ENCODE results near the gene C16orf54. TPM values are rescaled to one million over a fixed set of nuclear protein-coding genes. Genes with fewer than 3 reads are reported as not detected.
A peak's percentile ranks its signal among the peaks of the same experiment; 100 is the strongest.

C16orf54 gene
- total RNA-seq, 1 experiment from 2014 or later = not detected

DNA sequence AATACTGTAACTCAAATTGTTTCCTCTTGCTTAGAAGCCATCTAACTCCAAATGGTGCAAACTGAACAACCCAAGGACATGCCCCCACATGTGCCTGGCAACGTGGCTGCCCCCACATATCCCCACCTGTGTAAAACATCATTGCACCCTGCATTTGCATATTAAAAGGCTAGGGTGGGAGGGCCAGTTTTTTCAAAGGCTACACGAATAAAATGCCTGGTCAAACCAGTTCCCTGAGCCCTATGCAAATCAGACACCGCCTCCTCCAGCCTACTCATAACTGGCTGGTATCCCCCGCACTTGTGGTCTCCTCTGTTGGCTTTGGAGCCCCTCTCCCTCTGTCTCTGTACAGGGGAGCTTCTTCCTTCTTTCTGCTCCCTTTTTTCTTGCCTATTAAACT lies 26.7 kb downstream of the C16orf54 start:
- Histone ChIP-seq H2BK20ac (ENCODE audit: low read depth, low read length, poor library complexity, severe bottlenecking) (no peak overlapping the region), H2AFZ (ENCODE audit: low read length) (no peak overlapping the region), H3K27me3 (ENCODE audit: insufficient read depth, low read length) (no peaks in the 10 kb centered on the region), H4K20me1 (ENCODE audit: control insufficient read depth, insufficient read depth, insufficient read length) (no peaks in the 10 kb centered on the region), H4K8ac (replicated peaks; ENCODE audit: insufficient read length, low read depth, low read length) (no peak overlapping the region), H3K9ac (ENCODE audit: extremely low read depth, insufficient read length, low read length) (no peak overlapping the region), H3K9me3 (ENCODE audit: control insufficient read depth, low read depth, low read length) (no peaks in the 10 kb centered on the region), H3K4ac (ENCODE audit: low read depth, low read length) (no peak overlapping the region), H3K4me2 (ENCODE audit: insufficient read depth, insufficient read length, low read length) (peak overlapping the region; percentile 33), H2BK15ac (ENCODE audit: low read depth, low read length) (no peak overlapping the region), H3K23ac (ENCODE audit: insufficient read length, low read depth, low read length) (no peak overlapping the region), H2AK5ac (ENCODE audit: insufficient read length, low read length) (no peak overlapping the region), H4K5ac (ENCODE audit: insufficient read length, low read depth, low read length) (no peak overlapping the region), H3K4me1 (ENCODE audit: insufficient read depth, low read length) (peaks cover 2% of the 10 kb centered on the region; the same call in 1 of the 2 replicates), H2BK120ac (ENCODE audit: low read depth, low read length, poor library complexity, severe bottlenecking) (no peak overlapping the region), H3T11ph (ENCODE audit: low read length) (no peak overlapping the region), H2BK5ac (ENCODE audit: insufficient read length, low read length) (no peak overlapping the region), H3K79me2 (ENCODE audit: insufficient read depth, low read length) (peaks cover 9% of the 10 kb centered on the region; the same call in 1 of the 2 replicates), H2BK12ac (ENCODE audit: insufficient read length, low read depth, low read length) (no peak overlapping the region), H4K91ac (ENCODE audit: insufficient read length, low read depth, low read length) (no peak overlapping the region), H3K23me2 (ENCODE audit: insufficient read length, low read depth, low read length, poor library complexity, severe bottlenecking) (no peaks in the 10 kb centered on the region), H3K14ac (ENCODE audit: insufficient read depth, low read length) (no peak overlapping the region), H3K56ac (ENCODE audit: insufficient read length, low read depth, low read length) (no peak overlapping the region), H3K18ac (ENCODE audit: insufficient read length, low read depth, low read length) (no peak overlapping the region), H3K27ac (ENCODE audit: insufficient read length, low read depth, low read length) (no peak overlapping the region), H3K79me1 (ENCODE audit: insufficient read depth, low read depth, low read length, poor library complexity, severe bottlenecking) (peaks cover 5% of the 10 kb centered on the region)
- H3K27me3 Mint-ChIP-seq (ENCODE audit: low read depth) = no peaks in the 10 kb centered on the region; the same call in 1 of the 2 replicates
- H3K4me1 Mint-ChIP-seq = peaks cover 34 to 38% of the 10 kb centered on the region in 2 experiments
- TF ChIP-seq, protein P1, sequence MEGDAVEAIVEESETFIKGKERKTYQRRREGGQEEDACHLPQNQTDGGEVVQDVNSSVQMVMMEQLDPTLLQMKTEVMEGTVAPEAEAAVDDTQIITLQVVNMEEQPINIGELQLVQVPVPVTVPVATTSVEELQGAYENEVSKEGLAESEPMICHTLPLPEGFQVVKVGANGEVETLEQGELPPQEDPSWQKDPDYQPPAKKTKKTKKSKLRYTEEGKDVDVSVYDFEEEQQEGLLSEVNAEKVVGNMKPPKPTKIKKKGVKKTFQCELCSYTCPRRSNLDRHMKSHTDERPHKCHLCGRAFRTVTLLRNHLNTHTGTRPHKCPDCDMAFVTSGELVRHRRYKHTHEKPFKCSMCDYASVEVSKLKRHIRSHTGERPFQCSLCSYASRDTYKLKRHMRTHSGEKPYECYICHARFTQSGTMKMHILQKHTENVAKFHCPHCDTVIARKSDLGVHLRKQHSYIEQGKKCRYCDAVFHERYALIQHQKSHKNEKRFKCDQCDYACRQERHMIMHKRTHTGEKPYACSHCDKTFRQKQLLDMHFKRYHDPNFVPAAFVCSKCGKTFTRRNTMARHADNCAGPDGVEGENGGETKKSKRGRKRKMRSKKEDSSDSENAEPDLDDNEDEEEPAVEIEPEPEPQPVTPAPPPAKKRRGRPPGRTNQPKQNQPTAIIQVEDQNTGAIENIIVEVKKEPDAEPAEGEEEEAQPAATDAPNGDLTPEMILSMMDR (conservative IDR thresholded peaks at IDR 0.05) = no peak
- WGBS (ENCODE audit: extremely low coverage, insufficient read length, low lambda C conversion rate) = no CpG with 5 or more reads among the region's 4 CpGs
- peak overlapping the region; percentile 77 to 97 (median 89); a peak in 6 of 7 replicates for H3K27ac Mint-ChIP-seq
- peak overlapping the region; percentile 17 to 66; a peak in 4 of 5 replicates for H3K4me3 Mint-ChIP-seq
- H3K36me3 Mint-ChIP-seq (ENCODE audit: insufficient read depth in 1 of 3, low read depth in 3 of 3) = peaks cover 40 to 60% (median 43%) of the 10 kb centered on the region in 3 experiments
- peaks cover 0 to 4% of the 10 kb centered on the region in 2 experiments; a peak in 1 of 5 replicates for H3K9me3 Mint-ChIP-seq
- DNase-seq = peak; percentile 44

Data from H9 (cell line).